HFFc6 (cell line): ENCODE data around the gene LEAP2. TPM values are rescaled to one million over a fixed set of nuclear protein-coding genes. Genes with fewer than 3 reads are reported as not detected.

Source experiments
- DNase-seq: peaks from one replicate; pipeline ENCODE4 v3.0.0-alpha.2; 2018
- H3K27ac Mint-ChIP-seq: 2 replicates; pipeline ENCODE4 v1.8.0; 2020; ENCODE audit warnings: mild to moderate bottlenecking, mixed read lengths
- H3K27me3 Mint-ChIP-seq: 2 replicates; pipeline ENCODE4 v1.8.0; 2021; ENCODE audit warnings: mild to moderate bottlenecking, moderate library complexity, mixed read lengths; ENCODE audit not compliant: insufficient read depth
- H3K36me3 Mint-ChIP-seq: 2 replicates; pipeline ENCODE4 v1.8.0; 2021; ENCODE audit warnings: low read depth, mixed read lengths
- H3K4me1 Mint-ChIP-seq: 2 replicates; pipeline ENCODE4 v1.8.0; 2020; ENCODE audit warnings: low read depth, mixed read lengths
- H3K4me3 Mint-ChIP-seq: 2 replicates; pipeline ENCODE4 v1.8.0; 2020; ENCODE audit warnings: mild to moderate bottlenecking, moderate library complexity, mixed read lengths
- H3K9me3 Mint-ChIP-seq: 2 replicates; pipeline ENCODE4 v1.8.0; 2020; ENCODE audit warnings: mild to moderate bottlenecking, mixed read lengths
- CTCF ChIP-seq: fragments of 200-600 bp; sonication (generic); IDR thresholded peaks from 2 replicates; pipeline ENCODE4 v1.5.0; 2021; ENCODE audit warnings: antibody characterized with exemption, mild to moderate bottlenecking
- total RNA-seq, 6 experiments: library from RNA; stranded (reverse); fragmentation: NEBNext Ultra II Directional; extraction: Animal tissue kit (Norgen Biotek cat#: 25700); gene quantifications; 2 replicates in 1 of 6; 3 replicates in 5 of 6; pipeline ENCODE4 v1.2.3, GENCODE V29; 2021

Gene LEAP2
- total RNA-seq, 6 experiments from 2014 or later = 0.09 to 0.51 (median 0.41) TPM

DNA sequence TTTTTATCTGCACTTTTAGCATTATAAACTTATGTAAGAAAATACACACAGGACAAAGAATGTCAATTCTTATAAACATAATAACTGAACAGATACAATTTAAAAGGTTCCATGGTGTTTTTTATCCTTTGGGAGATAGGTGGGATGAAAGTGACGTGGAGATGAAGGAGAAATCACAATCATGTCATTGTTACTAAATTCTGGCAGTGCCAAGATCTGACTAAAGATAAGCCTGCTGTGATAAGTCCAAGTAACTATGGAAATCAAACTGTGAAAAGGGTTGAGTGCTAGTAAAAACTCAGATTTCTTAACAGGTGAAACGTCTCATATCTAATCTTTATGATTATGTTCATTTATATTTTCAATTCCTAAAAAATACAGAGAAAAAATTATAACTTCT, 11.1 kb downstream of the LEAP2 start:
- TF ChIP-seq CTCF = no peak
- peaks cover 20% of the 10 kb centered on the region for H3K4me1 Mint-ChIP-seq
- H3K27ac Mint-ChIP-seq = peak overlapping the region; percentile 33; the same call in 1 of the 2 replicates
- H3K9me3 Mint-ChIP-seq = no peaks in the 10 kb centered on the region
- peaks cover 33% of the 10 kb centered on the region for H3K36me3 Mint-ChIP-seq
- no peak for DNase-seq
- H3K4me3 Mint-ChIP-seq = no peak overlapping the region
- H3K27me3 Mint-ChIP-seq = no peaks in the 10 kb centered on the region

DNA sequence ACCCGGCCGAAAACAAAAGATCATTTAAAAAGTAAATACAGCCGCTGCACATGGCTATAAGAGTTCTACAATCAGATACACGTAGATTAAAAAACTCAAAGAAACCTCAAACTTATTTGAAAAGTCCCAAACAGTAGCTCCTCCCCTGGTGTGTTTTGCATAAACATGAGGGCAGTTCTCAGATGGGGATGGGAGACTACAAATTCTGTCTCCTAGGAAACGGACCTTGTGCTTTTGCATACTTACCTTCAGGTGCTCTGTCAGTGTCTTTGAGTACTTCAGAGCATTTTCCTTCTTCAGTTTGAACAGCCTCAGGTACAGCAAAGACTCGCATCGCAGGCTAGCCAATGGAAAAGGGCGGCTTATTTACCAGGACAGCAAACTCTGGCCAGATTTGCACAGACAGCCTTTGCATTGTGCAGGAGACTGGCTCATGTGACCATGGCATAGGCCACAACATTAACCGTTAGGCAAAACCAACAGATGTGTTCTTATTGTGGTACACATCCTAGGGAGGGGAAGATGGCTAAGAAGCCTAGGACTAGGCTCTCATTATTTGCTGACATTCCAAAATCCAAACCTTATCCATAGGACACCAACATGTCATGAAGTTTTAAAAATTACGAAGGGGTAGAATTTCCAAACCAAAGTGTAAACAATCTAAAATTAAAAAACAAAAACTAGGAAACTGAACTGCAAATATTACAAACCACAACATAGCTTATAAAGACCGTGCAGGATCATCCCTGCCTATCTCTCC, 12.8 kb downstream of the LEAP2 start:
- Mint-ChIP-seq H3K27me3 (no peaks in the 10 kb centered on the region), H3K4me3 (no peak overlapping the region), H3K9me3 (no peaks in the 10 kb centered on the region), H3K27ac (0 out of 2 replicates have a peak overlapping the region, but pooled peaks have one; percentile 42), H3K36me3 (peaks cover 21% of the 10 kb centered on the region), H3K4me1 (peaks cover 20% of the 10 kb centered on the region)
- no peak for TF ChIP-seq CTCF
- DNase-seq = no peak

- Mint-ChIP-seq H3K4me1 (peaks cover 20% of the 10 kb centered on the region), H3K27me3 (no peaks in the 10 kb centered on the region), H3K4me3 (no peak overlapping the region), H3K9me3 (no peaks in the 10 kb centered on the region), H3K27ac (peak overlapping the region; percentile 42; the same call in 1 of the 2 replicates), H3K36me3 (peaks cover 26% of the 10 kb centered on the region)
- no peak for DNase-seq
- no peak for TF ChIP-seq CTCF
These were observed 13.8 kb downstream of the LEAP2 start for GRCh38 chr5:132887283-132887682.

GRCh38 chr5:132889501-132889900, 16.0 kb downstream of the LEAP2 start:
- no peak for TF ChIP-seq CTCF
- H3K4me1 Mint-ChIP-seq = peaks cover 7% of the 10 kb centered on the region; the same call in 1 of the 2 replicates
- DNase-seq = no peak
- peaks cover 23% of the 10 kb centered on the region; the same call in 1 of the 2 replicates for H3K36me3 Mint-ChIP-seq
- no peaks in the 10 kb centered on the region for H3K27me3 Mint-ChIP-seq
- no peak overlapping the region for H3K4me3 Mint-ChIP-seq
- no peak overlapping the region for H3K27ac Mint-ChIP-seq
- H3K9me3 Mint-ChIP-seq = no peaks in the 10 kb centered on the region

DNA sequence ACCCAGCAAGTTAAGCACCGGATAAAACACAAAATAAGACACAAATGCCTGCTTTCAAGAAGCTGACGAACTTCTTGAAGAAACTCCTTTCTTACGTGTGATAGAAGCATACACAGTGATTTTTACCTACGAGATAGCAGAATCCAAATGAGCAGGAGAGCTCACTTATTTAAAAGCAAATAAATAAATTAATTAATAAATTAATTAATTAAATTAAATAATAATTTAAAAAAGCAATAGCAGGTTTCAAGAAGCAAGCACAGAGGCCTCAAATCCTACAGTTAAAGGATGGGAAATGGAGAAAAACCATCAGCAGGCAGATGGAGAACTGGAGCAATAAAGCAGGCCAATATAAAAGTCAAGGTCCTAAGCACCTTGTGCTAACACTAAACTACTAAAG, 17.3 kb downstream of the LEAP2 start:
- H3K9me3 Mint-ChIP-seq = no peaks in the 10 kb centered on the region
- no peak overlapping the region for H3K27ac Mint-ChIP-seq
- no peaks in the 10 kb centered on the region for H3K27me3 Mint-ChIP-seq
- H3K36me3 Mint-ChIP-seq = peaks cover 28% of the 10 kb centered on the region
- H3K4me1 Mint-ChIP-seq = peaks cover 11% of the 10 kb centered on the region; the same call in 1 of the 2 replicates
- no peak overlapping the region for H3K4me3 Mint-ChIP-seq
- DNase-seq = no peak
- TF ChIP-seq CTCF = no peak
